HG03520 (cell line): ENCODE data around the gene MTERF1.
A peak's percentile ranks its signal among the peaks of the same experiment; 100 is the strongest.
"Not testable (repeated sequence)": the region's sequence is repeated elsewhere in the genome, so short reads cannot be mapped to it uniquely, and the experiment has no call there.

Source experiments
- ATAC-seq: cut with Tn5 transposase; IDR thresholded peaks from one replicate; pipeline ENCODE4 v1.9.1; 2021; ENCODE audit warnings: mild to moderate bottlenecking, moderate library complexity; ENCODE audit not compliant: unreplicated experiment

MTERF1 gene

GRCh38 chr7:91887336-91888213, 7.1 kb upstream of the MTERF1 start:
- ATAC-seq = not testable (repeated sequence)

- ATAC-seq = no peak
Measured at GRCh38 chr7:91883676-91884362, 3.3 kb upstream of the MTERF1 start.

GRCh38 chr7:91880016-91880412, 488 bp downstream of the MTERF1 start:
- ATAC-seq = peak; percentile 1

- no peak for ATAC-seq
Measured at GRCh38 chr7:91876391-91877133, 3.9 kb downstream of the MTERF1 start.

- ATAC-seq = no peak
Measured at GRCh38 chr7:91875851-91876250, 4.7 kb downstream of the MTERF1 start.

GRCh38 chr7:91872928-91873327, 7.6 kb downstream of the MTERF1 start:
- no peak for ATAC-seq

GRCh38 chr7:91872069-91872468, 8.4 kb downstream of the MTERF1 start:
- no peak for ATAC-seq

GRCh38 chr7:91869661-91870060, 10.8 kb downstream of the MTERF1 start:
- no peak for ATAC-seq

GRCh38 chr7:91866599-91867148, 13.8 kb downstream of the MTERF1 start:
- no peak for ATAC-seq

- ATAC-seq = no peak
Measured at GRCh38 chr7:91865511-91865910, 15.0 kb downstream of the MTERF1 start.

GRCh38 chr7:91864604-91865003, 15.9 kb downstream of the MTERF1 start:
- ATAC-seq = not testable (repeated sequence)

GRCh38 chr7:91864070-91864469, 16.4 kb downstream of the MTERF1 start:
- no peak for ATAC-seq

GRCh38 chr7:91852263-91852741, 28.2 kb downstream of the MTERF1 start:
- peak; percentile 71 for ATAC-seq

GRCh38 chr7:91850455-91850854, 30.0 kb downstream of the MTERF1 start:
- no peak for ATAC-seq

GRCh38 chr7:91847876-91848588, 32.5 kb downstream of the MTERF1 start:
- ATAC-seq = no peak

- ATAC-seq = no peak
Measured at GRCh38 chr7:91847231-91847630, 33.3 kb downstream of the MTERF1 start.

- no peak for ATAC-seq
Measured at GRCh38 chr7:91846436-91846835, 34.1 kb downstream of the MTERF1 start.

- peak; percentile 84 for ATAC-seq
Measured at GRCh38 chr7:91843831-91844230, 36.7 kb downstream of the MTERF1 start.

- ATAC-seq = no peak
Measured at GRCh38 chr7:91838439-91838838, 42.1 kb downstream of the MTERF1 start.

- no peak for ATAC-seq
Measured at GRCh38 chr7:91837397-91838070, 43.0 kb downstream of the MTERF1 start.
